ENCODE results near the gene EPX.

The EPX gene

GRCh38 chr17:58229384-58229783, 36.9 kb downstream of the EPX start:
- DNase-seq (ENCODE audit: low read depth in 2 of 2), result no peak

- DNase-seq (ENCODE audit: low read depth in 2 of 2), result no peak
Observed at GRCh38 chr17:58229881-58230280, 37.4 kb downstream of the EPX start.

- DNase-seq (ENCODE audit: low read depth in 2 of 2), result peak in 1 of 2 experiments; percentile 22
Observed at GRCh38 chr17:58231641-58232040, 39.1 kb downstream of the EPX start.

GRCh38 chr17:58232707-58233156, 40.2 kb downstream of the EPX start:
- peak; percentile 57 for DNase-seq (ENCODE audit: low read depth in 2 of 2)

GRCh38 chr17:58233543-58233942, 41.0 kb downstream of the EPX start:
- no peak for DNase-seq (ENCODE audit: low read depth in 2 of 2)

- DNase-seq (ENCODE audit: low read depth in 2 of 2), result no peak
Observed at GRCh38 chr17:58234512-58234911, 42.0 kb downstream of the EPX start.

- no peak for DNase-seq (ENCODE audit: low read depth in 2 of 2)
Observed at GRCh38 chr17:58235821-58236220, 43.3 kb downstream of the EPX start.

- no peak for DNase-seq (ENCODE audit: low read depth in 2 of 2)
Observed at GRCh38 chr17:58236394-58236793, 43.9 kb downstream of the EPX start.

GRCh38 chr17:58238147-58238634, 45.7 kb downstream of the EPX start, which contains the start of gene LPO:
TSS of gene LPO (plus strand) at chr17:58238584. CDS start at chr17:58242980, 4,396 bp downstream.
- DNase-seq (ENCODE audit: low read depth in 2 of 2), result no peak

- DNase-seq (ENCODE audit: low read depth in 2 of 2), result no peak
Observed at GRCh38 chr17:58239987-58240386, 47.5 kb downstream of the EPX start.

GRCh38 chr17:58242171-58242784, 49.8 kb downstream of the EPX start:
- DNase-seq (ENCODE audit: low read depth in 2 of 2), result no peak

- no peak for DNase-seq (ENCODE audit: low read depth in 2 of 2)
Observed at GRCh38 chr17:58244963-58245362, 52.4 kb downstream of the EPX start.

- no peak for DNase-seq (ENCODE audit: low read depth in 2 of 2)
Observed at GRCh38 chr17:58245428-58246103, 53.0 kb downstream of the EPX start.

GRCh38 chr17:58246104-58246740, 53.7 kb downstream of the EPX start:
- no peak for DNase-seq (ENCODE audit: low read depth in 2 of 2)

GRCh38 chr17:58246781-58247180, 54.3 kb downstream of the EPX start:
- no peak for DNase-seq (ENCODE audit: low read depth in 2 of 2)

GRCh38 chr17:58247511-58248363, 55.2 kb downstream of the EPX start:
- DNase-seq (ENCODE audit: low read depth in 2 of 2), result no peak

GRCh38 chr17:58248955-58249269, 56.4 kb downstream of the EPX start:
- no peak for DNase-seq (ENCODE audit: low read depth in 2 of 2)

GRCh38 chr17:58249270-58250133, 57.0 kb downstream of the EPX start:
- peak; percentile 18 to 26 for DNase-seq (ENCODE audit: low read depth in 2 of 2)

- DNase-seq (ENCODE audit: low read depth in 2 of 2), result no peak
Observed at GRCh38 chr17:58250344-58251011, 58.0 kb downstream of the EPX start.

- DNase-seq (ENCODE audit: low read depth in 2 of 2), result no peak
Observed at GRCh38 chr17:58252141-58252540, 59.6 kb downstream of the EPX start.
